Lung microvascular endothelial cell (primary cell): ENCODE data around the gene SPATS2L. TPM values are rescaled to one million over a fixed set of nuclear protein-coding genes. Genes with fewer than 3 reads are reported as not detected.

Experiments used
- DNase-seq, 2 donors: peaks; one replicate each; pipeline versions ENCODE4 v3.0.0 to v3.0.0-alpha.2; 2010; ENCODE audit warnings: low read depth in 2 of 2
- total RNA-seq: library from RNA; depleted of rRNA; stranded (reverse); fragments of >200 nt; gene quantifications from 2 replicates; pipeline ENCODE4 v1.2.1, GENCODE V29; 2014

SPATS2L gene
- total RNA-seq, 1 donor from 2014 or later: 5.4 TPM

DNA sequence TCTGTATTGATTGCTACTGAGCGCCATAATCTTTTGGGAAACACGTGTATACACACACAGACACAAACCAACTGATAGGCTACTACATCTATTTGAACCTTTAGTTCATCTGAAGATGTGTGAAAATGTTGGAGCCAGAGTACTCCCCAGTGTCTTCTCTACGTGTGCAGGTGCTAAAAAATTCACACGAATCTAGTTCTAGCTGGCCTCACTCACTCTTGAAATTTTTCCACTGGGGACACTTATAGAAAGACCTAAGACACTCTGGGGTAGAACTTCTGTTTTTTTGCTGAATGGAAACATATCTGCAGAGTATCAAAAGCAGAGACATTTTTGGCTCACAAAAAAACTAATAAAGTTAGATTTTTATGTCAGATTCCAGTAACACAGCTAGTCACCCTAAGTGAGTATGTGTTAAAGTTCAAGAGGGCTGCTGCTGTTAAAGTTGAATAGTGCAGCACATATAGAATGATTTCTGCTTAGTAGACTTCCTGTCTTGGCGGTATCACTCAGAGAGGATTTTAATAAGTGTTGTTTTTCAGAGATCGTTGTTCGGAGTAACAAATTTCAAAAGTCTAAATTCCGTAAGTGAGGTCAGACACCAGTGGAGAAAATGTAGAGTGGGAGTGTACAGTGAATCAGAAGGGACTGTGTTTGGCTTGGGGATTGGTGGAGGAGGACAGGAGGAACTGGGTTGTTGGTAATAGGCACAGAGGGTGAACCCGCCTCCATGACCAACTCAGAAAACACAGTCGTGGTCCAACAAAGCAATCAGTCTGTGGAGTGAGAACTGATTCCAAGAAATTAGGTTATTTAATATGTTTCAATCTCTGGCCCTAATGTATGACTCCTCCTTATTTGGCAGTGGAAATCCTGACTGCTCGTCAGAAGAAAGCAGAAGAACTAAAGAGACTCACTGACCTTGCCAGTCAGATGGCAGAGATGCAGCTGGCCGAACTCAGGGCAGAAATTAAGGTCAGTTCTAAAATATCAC is 160.2 kb downstream of the SPATS2L start:
- DNase-seq: no peak

DNA sequence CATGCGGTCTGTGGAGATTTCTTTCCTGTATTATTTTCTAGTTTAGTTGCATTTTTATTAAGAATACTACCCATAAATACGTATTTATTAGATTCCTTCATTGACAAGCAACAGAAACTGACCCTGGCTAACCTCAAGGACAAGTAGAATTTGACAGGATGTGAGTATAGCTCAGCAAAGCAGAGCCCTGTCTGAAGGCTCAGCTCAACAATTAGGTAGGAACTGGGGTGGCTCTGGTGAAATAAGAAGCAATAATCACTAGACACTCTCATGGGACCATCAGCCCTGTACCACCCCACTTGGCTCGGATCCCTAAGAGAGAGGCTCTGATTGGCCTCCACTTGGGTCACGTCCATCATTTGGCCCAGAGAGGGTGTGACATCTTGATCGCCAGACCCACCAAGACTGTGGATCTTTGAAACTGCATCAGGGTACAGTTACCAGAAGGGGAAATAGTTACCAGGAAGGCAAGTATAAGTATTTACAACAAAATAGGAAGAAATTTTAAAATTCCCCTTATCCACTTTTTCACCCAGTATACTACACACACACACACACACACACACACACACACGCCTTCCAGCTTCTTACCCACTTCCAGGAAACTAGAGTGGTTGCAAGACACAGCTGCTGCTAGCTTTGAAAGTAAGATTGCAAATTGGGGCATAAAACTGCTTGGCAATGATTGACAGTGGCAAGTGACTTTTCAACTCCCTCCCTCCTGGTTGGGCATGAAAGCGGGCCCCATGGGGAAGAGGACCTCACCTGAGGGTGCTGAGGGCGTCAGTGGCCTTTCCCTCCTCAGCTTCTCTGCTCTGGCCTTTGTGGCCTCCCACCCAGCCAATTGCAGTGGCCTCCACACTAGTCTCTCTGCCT is 161.6 kb downstream of the SPATS2L start:
- DNase-seq: no peak

DNA sequence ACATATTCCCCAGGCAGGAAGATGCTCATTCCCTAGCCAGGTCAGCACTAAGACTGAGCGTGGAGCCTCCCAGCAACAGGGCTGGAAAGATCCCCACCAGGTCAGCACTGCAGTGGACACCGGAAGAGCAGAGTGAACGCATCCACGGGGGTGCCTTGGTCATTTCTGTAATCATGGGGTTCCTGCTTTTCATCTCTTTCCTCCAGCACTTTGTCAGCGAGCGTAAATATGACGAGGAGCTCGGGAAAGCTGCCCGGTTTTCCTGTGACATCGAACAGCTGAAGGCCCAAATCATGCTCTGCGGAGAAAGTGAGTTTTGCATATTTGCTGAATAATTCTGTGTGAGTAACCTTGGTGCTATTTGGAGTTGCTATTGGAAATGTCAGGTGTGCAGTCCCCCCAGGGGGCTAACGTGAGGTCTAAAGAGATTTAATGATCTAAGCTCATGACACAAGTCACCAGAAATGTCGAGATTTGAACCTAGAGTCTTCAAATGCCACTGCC is 163.3 kb downstream of the SPATS2L start:
- DNase-seq: no peak

DNA sequence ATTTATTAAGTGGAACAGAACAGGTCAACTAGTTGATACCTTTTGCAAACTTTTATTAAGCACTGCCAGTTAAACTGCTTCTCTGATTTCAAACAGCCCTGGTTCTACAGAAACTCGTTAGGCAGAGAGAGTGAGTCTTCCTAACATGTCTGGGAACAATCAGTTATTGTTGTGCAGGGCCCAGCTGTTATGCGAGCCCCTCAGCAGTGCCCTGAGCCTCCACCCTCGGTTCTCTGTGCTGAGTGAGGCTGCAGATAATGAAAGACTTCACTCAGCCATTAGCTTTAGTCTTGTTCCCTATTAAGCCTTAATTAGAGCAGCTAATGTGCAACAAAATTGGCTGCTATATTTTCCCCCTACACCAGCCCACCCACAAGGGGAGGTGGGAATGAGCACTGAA is 163.7 kb downstream of the SPATS2L start:
- no peak for DNase-seq

DNA sequence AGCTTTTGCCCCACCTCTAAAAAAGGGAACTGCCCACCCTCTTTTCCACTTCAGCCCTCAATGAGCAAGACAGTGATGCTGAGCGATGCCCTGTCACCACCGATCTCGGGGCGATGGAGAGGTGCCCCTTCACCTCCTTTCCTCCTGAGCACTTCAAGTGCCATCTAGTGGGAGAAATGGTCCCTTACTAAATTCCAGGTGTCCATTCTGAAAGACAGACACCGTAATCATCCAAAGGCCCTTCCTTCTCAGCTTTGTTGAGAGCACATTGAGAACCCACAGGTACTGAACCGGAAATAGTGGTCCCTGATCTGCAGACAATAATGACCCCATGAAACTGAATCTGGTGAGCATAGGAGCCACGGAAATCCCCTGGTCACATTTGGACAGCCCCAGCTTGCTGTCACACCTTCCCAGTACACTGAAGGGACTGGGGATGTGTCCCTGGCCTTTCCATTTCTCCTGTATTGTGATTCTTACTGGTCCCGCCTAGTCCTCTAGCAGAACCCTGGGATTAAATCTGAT is 164.9 kb downstream of the SPATS2L start:
- peak; percentile 36 to 67 for DNase-seq

DNA sequence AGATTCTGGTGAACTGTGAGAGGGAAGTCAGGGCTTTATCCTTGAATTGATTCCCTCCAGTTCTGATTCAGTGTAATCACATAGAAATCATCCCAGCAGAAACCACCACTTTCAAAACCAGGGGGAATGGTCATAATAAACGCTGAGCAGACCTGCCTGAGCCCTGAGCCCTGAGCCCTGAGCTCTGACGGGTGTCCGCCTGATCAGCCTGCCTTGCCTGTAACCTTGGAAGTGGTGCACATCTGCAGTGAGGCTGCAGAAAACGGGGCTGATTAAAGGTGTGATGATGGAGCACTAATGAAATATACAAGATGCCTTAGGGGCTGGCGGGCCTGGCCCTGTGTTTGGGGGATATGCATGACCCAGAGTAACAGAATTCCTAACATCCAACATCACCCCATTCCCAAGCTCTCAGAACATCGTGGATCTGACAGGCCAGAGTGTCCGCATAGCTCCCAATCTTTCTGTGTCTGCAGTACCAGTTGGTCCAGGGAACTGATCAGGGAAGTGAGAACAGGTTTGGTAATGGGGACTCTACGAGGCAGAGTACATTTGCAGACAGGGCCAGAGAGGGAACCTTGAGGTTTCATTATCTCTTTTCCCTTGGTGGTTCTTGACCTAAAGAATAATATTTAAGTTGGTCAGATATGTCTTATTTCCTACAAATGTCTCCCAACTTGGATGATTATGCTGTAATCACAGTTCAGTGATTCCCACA is 165.6 kb downstream of the SPATS2L start:
- no peak for DNase-seq

DNA sequence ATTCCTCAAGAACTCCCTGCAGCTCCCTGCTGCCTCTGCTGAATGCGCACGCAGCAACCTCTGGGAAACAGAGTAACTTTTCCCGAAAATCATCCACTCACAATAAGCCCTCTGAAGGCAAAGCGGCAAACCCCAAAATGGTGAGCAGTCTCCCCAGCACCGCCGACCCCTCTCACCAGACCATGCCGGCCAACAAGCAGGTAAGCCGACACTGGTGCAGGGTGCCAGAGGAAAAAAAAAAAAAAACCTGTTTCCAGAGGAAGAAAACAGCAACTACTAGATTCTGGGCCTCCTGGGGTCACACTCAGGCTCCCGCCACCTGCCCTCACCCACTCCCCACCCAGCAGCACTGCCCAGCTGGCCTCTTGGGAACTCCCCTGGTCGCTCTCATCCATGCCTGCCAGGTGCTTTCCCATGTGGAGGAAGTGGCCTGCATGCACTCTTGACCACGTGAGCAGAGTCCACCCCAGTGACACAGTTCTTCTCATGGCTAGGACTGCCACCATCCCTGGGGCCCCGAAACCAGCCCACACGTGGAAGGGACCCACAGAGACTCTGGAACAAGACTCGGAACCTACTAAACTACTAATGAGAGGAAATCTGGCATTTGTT is 166.5 kb downstream of the SPATS2L start:
- DNase-seq: peak; percentile 13 to 37

DNA sequence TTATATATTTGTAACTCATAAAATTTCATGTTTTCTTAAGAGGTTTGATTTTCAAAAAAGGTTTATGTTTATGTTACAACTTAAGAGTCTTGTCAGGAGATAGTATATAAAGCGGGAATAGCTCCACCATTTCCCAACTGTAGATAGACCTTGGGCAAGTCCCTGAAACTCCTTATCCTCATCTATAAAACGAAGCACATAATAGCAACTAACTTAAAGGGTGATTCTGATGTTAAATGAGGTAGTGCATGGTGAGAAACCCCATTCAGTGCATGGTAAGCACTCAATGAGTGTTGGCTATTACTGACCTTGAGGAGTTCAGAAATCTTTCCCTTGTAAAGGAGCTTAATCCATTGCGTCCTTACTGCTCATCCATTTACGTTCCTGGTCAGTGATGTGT is 169.3 kb downstream of the SPATS2L start:
- no peak for DNase-seq

DNA sequence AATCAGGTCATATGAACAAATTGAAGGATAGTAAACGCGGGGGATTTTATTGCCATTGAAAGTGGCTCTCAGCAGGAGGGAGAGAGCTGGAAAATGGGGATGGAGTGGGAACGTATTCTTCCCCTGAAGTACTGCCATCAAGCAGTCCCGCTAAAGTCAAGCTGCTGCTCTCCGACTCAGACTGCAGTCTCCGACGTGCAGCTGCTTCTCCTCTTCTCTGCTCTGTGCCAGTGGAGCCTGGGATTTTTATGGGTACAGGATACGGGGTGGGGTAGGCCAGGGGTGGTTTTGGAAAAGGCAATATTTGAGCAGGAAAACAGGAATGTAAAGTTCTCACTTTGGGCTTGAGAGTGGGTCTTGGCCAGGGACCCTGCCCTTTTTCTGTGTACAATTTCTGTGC is 170.3 kb downstream of the SPATS2L start:
- DNase-seq: no peak

DNA sequence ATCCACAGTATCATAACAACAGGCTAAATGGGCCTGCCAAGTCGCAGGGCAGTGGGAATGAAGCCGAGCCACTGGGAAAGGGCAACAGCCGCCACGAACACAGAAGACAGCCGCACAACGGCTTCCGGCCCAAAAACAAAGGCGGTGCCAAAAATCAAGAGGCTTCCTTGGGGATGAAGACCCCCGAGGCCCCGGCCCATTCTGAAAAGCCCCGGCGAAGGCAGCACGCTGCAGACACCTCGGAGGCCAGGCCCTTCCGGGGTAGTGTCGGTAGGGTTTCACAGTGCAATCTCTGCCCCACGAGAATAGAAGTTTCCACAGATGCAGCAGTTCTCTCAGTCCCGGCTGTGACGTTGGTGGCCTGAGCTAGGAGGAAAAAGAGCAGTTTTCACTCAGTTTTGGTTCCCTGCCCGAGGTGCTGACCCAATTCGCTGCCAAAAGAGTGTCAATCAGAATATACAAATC is 171.2 kb downstream of the SPATS2L start:
- DNase-seq: no peak

DNA sequence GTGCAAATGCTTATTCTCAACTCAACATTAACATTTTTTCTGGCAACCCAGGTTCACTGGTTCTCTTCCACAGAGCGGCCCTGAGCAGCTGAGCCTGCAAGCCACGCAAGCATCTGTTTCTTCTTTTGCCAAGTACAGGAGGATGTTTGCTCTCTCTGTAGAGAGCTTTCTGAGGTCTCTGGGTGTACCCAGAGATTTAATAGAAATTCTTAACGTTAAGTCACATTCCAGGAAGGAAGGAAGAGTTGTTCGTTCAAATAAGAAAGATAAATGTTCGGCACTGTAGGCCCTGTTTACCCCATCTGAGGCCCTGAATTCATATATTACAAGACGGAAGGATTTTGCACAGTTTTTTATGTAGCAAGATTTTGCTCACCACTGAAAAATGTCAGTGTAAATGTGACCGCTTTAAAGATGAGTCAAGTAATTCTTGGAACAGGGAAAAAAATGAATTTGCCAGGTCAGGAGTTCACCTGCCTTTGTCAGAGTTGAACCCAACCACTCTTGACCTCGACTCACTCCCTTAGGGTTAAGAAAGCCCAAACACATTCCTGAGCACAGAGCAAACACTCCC is 173.3 kb downstream of the SPATS2L start:
- DNase-seq: peak in 1 of 2 donors; percentile 23

DNA sequence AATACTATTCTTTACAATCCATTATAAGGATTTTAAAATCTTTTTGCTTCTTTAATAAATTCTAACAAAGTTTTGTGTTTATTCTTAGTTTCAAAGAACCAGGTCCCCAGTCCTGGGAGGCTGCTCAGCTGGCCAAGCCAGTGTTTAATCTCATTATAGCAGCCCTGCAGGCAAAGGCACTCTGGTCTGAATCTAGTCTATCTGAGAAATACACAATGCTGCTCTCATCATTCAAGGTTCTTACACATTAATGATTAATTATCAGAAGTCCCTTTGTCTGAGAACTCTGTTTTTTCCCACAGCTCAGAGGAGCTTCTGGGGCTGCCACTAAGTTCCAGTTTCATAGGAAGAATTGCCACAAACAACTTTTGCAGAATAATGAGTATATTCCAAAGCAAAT is 175.7 kb downstream of the SPATS2L start:
- no peak for DNase-seq

DNA sequence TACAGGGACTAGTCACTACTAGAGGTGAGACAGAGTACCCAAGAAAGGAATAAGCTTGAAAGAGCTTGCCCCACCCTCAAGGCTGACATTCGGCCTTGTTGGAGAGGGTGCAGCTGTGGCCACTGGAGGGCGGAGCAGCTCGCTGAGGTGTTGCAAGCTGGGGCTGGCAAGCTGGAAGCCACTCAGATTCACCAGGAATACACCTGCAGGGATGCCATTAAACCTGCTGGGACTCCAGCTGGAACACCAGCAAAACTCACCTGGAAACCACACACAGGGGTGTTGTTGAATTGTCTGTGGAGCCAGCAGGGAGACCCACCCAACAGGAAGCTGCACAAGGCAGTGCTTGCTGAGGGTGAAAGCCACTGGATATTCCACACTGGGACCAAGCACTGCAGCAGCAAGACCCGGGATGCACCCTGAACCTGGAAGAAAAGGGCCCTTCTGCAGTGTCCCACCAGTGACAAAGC is 177.3 kb downstream of the SPATS2L start:
- peak; percentile 28 to 40 for DNase-seq

DNA sequence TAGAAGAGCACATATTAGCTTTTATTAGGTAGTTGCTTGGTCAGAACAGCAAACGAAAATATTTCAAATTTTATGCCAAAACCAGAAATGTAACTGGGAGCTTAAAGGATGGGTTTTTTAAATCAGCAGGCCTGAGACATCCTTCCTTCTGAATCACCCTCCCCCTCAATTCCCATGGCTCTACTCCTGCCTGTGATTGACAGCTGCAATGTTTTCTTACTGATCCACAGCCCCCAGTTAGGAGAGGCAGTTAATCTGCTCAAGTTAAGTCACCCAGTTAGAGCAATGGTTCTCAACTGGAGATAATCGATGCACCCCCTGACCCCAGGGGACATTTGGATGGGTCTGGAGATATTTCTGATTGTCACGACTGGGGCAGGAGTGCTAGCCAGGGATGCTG is 178.4 kb downstream of the SPATS2L start:
- DNase-seq: no peak

DNA sequence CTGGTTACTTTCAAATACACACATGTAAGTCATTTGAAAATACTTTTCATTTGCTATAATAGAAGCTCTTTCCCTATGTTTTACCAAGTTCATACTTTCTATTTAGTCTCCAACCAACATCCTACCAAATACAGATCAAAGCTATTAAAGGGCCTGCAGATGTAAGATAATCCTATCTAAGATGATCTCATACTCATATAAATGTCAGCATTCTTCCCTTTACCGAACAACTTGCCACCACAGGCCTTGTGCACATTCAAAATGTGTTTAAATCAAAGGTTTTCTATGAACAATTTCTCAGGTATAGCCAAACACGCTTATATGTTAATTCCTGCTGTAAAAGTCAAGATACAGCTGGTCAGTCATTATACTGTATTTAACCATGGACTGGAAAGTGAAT is 180.0 kb downstream of the SPATS2L start:
- no peak for DNase-seq

DNA sequence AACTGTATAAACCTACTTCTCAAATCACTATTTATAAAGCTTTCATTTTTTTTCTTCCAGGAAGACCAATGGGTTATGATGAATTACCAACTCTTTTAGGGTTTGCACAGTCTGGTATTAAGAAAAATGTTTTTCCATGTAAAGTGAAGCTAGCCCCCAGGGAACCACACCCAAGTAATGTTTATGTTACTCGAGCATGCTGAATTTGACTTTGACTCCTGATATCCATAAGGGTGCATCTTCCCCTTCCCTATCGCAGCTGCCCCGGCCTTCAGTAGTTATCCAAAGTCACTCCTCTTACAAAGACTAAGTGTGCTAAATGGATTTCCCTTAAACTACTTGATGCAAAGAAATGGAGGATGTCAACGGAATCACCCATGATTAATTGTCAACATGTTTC is 181.7 kb downstream of the SPATS2L start:
- peak in 1 of 2 donors; percentile 33 for DNase-seq

DNA sequence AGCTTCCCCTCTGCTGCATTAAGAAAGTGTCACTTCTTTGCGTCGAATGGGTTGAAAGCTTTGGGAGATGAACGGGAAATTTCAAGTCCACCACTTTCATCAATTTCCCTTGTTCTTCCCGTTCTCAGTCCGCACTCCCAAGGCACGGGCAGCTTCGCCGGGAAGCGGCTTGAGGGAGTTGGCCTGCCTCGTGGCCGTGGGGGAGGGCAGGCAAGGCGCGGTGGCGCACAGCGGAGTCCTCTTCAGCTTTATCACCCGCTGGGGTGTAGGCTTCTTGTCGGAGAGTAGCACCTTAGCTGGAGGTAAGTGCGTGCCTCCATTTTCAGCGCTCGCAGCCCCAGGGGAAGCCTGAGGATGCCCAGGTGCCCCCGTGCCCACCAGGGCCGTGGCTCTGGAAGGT is 183.5 kb downstream of the SPATS2L start:
- DNase-seq: no peak

DNA sequence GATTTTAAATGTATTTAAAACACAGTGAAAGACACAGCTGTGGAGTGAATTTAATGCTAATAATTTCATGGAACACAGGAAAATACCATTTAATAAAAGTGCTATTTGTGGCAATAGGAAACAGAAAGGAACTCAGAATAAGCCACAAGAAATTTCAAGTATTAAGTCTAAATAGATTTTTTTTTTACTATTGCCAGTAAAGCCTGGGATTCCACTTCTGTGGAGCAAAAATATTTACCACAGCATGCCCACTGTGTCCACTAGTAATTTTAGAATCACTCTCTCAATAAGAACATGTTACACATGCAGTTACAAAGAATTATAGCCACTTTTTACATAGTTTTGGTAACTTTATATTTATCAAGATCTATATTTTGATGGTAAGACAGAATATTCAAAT is 186.2 kb downstream of the SPATS2L start:
- DNase-seq: no peak

DNA sequence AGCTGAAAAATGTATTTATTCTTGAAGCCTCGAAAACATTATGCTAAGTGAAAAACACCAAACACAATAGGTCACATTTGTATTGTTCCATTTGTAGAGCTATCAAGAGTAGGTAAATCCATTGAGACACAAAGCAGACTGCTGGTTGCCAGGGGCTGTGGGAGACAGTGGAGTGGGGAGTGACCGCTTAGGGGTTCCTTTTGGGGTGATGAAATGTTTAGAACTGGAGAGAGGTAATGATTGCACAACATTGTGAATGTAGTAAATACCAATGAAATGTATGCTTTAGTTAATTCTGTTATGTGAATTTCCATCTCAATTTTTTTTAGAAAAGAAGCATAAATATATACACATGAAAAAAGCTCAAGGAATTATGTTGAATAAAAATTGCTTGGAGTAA is 187.6 kb downstream of the SPATS2L start:
- DNase-seq: no peak

DNA sequence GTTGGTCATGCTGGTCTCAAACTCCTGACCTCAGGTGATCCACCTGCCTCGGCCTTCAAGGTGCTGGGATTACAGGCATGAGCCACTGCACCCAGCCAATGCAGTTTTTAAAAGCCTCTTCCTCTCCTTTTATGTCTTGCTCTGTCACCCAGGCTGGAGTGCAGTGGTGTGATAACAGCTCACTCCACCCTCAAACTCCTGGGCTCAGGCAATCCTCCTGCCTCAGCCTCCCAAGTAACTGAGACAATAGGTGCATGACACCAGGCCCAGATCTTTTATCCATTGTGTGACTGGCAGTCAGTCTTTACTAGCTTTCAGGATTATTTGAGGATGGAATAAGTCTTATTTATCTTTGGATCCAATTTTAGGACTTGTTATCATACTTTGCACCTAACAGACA is 190.2 kb downstream of the SPATS2L start:
- DNase-seq: no peak
